DMS 273 (cell line): ENCODE measurements around the gene ZDHHC4.
A peak's percentile ranks its signal among the peaks of the same experiment; 100 is the strongest.

Source experiments
- DNase-seq: peaks from one replicate; lab custom pipeline; 2025; ENCODE audit not compliant: unreplicated experiment; lab: John Stamatoyannopoulos, UW

The ZDHHC4 gene

DNA sequence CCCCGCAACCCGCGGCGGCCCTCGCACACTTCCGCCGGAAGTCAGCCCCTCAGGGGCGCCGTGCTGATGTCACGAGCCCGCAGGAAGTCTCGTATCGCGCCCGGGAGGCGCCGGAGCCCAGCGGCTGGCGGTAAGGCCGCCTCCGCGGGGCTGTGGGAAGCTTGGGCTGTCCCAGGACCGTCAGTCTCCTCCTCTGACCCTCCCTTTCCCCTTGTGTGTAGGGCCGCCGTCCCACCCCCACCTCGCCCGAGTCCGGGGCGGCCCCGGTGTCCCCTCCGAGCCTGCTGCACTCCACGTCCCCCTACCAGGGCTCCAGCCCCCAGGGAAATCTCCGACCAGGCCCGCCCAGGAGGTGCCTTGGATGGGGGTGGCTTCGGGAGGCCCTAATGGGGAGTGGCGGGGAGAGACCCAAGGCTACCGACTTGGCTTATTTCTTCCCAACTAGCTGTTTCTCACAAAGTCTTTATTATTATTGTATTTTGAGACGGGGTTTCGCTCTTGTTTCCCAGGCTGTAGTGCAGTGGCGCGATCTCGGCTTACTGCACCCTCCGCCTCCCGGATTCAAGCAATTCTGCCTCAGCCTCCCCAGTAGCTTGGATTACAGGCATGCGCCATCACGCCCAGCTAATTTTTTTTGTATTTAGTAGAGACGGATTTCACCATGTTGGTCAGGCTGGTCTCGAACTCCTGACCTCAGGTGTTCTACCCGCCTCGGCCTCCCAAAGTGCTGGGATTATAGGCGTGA is at the start of gene ZDHHC4:
Gene ZDHHC4, plus strand, starts transcription at position 86 of the 745 bp plus-strand sequence. CDS start 3,108 bp downstream, outside the sequence.
- DNase-seq = peak; percentile 98

DNA sequence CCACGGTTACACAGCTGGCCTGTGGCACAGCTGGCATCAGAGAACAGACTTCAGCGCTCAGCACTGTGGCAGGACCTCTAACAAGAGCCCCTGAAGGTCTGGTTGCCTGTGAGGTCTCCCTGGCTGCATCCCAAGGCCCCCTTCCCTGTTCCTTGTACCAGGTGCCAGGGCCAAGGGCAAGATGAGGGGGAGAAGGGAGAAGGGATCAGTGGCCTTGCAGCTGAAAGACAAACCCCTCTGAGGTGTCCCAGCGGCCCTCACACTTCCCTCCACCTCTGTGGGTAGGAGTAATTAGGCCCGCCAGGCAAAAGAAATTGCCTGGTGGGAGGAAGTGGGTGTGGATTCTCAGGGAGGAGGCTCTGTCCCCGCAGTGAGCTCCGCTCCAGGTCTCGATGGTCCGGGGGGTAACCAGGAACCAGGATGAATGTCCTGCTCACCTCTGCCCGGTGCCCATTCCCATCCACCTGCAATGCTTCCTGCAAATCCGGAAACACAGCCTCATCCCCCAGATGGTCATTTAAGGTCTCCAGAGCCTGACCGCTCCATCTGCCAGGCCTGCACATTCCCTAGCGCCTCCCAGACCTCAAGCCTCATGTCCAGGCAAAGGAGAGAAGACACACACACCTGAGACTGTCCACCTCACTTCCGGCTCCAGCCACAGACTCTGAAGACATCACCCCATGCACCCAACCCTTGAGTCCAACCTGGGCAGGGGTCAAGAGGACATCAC is 48.7 kb upstream of the ZDHHC4 start:
- DNase-seq = no peak

DNA sequence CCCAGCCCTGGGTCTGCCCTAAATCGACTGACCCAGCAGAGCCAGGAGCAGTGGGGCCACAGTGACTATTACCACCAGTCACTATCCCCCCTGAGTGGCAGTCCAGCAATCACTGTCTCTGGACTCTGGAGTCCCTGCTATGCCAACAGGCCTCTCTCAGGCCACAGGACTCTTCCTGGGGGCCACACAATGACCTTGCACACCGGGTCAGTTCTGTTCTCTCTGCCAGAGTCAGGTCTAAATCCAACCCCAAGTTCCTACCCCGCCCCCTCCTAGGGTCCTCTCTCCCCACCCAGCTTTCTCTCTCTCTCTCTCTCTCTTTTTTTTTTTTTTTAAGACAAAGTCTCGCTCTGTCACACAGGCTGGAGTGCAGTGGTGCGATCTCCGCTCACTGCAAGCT is 47.6 kb upstream of the ZDHHC4 start:
- no peak for DNase-seq

DNA sequence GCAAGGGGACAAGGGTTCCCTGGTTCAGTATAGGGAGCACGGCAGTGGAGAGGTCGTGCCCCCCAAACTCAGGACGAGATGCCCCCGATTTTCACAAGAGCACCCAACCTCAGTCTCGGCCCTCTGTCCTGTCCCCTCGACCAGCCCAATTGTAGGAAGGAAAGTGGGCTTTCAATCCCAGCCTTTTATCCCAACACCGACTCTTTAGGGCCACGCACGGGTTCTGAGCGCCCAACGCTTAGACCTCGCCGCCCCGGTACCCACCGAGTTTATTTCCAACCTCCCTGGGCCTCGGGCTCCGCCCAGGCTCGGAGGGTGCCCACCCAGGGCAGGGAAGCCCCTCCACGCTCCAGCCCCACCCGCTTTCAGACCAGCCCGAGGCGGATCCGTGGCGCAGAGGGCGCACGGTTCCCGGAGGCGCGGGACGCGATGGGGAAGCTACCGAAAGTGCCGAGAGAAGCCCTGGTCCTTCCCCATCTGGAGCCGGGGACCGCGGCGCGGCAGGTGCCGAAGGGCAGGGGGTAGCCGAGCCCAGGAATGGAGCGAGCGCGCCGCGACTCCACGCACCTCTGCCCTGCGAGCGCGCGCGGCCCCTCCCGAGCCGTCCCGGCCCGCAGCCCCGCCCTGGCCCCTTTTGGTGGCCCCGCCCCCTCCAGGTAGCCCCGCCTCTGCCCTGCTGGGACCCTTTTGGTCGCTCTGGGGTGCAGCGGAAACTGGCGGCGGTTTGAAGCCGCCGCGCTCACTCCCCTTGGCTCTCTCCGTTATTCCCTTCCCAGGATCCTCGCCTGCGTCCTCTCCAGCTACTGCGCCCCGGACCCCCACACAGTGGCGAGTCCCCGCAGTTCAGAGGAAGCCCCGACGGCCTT is 46.4 kb upstream of the ZDHHC4 start:
- peak; percentile 58 for DNase-seq

DNA sequence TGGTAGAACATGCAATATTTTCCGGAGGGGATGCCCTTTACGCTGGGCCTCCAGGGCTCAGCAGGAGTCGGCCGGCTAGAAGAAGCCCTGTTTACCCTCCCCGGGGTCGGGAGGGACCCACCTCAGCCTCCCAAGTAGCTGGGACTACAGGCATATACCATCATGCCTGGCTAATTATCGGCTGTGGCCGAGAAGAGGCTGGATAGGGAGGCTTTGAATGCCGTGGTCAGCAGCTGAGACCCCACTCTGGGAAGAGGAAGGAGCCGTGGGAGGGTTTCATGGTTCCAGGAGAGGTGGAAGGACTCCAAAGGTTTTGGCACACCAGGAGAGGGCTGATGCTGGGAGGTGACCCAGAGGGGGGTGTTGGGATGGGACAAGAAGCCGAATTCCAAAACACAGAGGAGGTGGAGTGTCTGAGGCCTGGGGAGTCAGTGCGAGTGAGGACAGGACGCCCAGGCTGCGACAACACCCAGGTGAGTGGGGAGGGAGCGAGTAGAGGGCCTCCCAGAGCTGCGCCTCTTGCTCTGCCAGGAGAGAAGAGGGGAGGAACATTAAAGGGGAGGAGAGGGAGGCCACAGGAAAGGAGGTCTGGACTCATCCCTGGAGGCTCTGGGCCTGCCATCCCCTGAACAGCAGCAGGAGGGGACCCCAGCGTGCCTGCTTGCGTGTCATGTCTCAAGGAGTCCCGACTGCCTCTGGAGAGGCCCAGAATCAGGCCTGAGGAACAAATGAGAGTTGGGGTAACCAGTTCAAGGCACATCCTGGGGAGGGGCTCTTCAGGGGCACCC is 45.6 kb upstream of the ZDHHC4 start:
- DNase-seq = no peak

DNA sequence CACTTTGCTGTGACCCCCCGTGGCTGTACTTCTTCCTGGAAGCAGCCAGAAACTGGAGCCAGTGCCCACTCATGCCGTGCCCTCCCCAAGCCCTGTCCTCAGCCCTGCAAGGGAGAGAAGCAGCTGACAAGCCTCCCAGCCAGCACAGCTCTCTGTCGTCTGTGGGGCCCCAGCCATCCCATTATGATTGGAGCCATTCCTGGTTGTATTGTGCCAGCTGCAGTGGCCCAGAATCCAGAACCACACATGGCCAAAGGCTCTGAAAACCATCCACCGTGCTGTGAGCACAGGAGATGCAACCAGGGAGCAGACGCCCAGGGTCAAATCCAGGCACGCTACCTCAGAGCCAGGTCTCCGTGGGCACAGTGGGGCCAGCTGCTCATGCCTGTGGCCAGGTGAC is 44.7 kb upstream of the ZDHHC4 start:
- DNase-seq = peak; percentile 27

DNA sequence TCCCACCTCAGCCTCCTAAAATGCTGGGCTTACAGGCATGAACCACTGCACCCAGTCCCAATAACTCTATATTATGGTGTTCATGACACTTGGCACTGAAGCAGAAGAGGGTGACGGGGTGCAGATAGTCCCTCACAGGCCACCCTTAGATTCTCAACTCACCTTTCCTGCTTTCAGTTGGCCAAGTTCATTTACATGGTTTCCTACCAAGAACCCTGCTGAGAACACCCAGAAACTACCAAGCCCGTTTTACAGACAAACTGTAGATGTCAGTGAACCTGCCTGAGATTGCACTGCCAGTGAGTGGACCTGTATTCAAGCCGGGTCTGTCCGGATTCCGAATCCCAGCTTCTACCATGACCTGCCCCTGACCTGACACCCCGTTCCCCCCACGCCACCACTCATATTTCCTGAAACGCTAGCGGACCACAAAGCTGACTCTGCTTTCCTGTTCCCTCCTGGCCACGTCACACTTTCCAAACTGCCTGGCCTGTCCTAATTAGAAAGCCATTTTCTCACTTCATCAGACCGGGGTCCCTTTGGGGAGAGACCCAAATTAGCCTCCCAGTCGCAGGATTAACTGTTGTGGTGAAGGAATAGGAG is 43.3 kb upstream of the ZDHHC4 start:
- DNase-seq = peak; percentile 25

DNA sequence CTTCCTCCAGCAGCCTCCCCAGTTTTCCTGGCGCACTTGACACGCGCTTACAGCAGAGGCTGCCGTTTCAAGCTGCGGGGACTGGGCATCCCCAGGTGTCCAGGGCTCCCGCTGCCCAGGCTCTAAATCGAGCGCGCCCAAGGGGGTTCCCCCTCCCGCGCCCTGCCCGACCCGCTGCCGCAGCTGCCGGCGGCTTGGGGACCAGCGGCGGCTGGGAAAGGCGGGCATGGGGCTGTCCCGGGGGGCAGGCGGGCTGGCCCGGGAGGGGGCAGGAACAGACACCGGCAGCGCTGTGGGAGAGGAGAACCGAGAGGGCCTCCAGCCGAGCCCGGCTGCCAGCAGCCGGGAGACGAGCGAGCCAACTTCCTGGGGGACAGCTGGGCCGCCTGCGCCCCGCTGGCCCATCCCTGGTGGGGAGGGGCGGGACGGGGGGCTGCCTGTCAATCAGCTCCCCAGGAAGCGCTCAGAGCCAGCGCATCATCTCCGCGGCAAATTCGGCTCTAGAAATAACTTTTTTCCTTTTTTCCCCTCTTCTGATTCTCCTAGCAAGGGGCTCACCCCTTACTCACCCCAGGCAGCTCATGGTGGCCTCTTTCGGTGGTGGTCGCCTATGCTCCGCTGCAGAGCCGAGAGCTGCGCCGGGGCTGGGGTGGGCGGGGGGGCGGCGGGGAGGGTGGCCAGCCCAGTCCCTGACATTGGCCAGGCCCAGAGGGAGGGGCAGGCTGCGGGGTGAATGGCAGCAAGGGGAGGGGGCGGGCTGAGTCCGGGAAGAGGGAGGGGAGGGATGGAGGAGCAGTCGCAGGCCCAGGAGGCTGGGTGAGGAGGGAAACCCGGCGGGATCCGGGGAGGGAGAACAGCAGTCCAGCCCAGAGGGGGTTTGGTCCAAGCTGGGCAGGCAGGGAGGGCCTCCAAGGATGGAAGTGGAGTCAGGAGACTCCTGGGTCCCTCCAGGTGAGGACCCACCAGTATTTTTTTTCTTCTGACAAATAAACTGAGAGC is 40.7 kb upstream of the ZDHHC4 start:
- DNase-seq = peak; percentile 84

DNA sequence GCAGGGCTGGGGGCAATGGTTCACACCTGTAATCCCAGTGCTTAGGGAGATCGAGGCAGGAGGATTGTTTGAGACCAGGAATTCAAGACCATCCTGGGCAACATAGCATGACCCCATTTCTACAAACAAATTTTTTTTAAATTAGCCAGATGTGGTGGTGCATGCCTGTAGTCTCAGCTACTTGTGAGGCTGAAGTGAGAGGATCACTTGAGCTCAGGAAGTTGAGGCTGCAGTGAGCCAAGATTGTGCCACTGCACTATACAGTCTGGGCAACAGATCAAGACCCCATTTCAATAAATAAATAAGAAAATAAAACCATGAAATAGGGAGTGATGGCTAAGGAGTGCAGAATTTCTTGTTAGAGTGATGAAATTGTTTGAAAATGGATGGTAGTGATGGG is 34.9 kb upstream of the ZDHHC4 start:
- no peak for DNase-seq

DNA sequence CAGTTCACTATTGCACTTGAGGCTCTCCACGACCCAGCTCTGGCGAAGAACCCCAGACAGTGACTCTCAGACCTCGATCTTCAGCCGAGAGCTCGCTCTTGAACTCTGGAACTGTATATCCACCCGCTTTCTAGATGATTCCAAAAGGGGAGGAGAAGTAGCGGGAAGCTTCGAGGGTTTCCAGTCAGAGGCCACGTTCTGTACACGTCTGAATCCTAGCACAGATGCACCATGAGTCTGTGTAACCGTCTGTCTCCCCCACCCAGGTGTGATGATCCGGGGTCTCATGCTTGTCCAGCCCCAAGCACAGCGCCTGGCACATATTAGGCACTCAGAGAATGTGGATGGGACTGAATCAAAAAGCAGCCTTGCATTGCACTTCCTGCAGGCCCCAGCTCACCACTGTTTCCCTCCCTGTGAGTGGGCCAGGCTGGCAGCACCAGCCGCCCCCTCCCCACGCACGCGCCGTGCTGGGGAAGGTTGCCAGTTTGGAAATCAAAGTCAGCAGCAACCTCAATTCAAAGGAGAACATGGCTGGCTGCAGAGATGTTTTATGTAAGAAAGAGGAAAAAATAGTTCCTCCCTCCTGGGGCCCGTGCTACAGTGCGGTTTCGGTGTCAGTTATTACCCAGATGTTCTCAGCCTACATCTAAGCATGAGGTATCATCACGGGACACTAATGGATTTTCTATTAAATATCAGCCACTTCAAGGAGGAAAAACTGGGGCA is 31.7 kb upstream of the ZDHHC4 start:
- DNase-seq = no peak

DNA sequence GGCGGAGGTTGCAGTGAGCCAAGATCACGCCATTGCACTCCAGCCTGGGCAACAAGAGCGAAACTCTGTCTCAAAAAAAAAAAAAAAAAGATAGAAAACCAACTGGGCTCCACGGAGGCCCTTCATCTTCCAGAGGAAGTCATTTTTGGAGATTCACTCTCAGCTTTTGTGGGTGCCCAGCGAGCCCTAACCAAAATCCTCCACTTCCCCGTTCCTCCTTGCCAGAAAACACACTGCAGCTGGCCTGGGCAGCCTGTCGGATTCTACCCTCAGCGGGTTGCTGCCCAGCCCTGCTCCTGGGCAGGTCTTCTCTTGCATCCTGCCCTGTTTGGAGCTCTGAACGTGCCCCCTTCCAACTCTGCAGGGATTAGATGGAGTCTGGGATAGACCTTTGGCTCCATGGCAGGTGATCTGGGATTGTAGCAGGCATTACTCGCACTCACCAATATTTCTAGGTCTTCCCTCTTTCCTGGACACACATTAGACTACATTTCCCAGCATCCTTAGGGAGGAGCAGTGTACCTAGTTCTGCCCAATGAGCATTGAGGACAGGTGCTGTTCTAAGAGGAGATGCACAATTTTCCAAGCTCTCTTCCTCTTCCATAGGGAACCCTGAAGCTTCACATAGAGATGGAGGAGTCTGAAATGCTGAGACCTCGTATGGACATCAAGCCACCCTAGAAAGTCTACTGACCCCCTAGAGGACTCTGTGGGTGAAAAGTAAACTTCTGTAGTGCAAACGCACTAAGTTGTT is 30.6 kb upstream of the ZDHHC4 start:
- DNase-seq = peak; percentile 31

DNA sequence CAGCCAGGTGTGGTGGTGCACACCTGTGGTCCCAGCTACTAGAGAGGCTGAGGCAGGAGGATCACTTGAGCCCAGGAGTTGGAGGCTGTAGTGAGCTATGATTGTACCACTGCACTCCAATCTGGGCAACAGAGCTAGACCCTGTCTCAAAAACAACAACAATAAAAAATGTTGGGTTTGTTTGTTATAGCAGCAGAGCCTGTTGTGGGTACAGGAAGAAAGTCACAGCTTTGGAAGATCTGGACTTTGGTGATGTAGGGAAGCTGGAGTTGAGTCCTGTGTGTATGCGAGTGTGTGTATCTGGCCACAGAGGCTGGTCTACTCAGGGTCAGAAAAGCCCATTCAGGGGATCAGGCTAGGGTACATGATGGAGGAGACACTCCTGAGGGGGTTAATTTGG is 29.9 kb upstream of the ZDHHC4 start:
- no peak for DNase-seq

DNA sequence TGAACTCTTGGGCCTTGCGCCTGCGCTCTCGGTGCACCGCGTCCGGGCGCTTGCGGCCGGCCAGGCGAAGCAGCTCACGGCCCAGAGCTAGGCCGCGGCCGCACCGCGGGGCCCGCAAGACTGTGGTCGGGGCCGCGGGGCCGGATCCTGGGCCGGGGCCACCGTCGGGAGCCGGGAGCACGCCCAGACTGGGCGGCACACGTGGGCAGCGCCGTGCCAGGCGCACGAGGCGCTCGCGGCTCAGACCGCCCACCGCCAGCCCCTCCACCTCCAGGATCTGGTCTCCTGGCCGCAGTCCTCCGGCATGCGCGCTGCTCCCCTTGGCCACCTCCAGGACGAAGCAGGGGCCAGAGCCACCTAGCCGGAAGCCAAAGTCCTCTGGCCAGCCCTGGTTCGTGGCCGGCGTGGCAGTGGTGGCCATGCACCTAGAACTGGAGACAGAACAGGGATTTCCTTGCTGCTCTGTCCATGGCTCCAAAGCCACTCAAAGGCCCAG is 26.2 kb upstream of the ZDHHC4 start, which contains the start of gene GRID2IP:
Gene GRID2IP, minus strand, starts transcription at position 446 of the 496 bp plus-strand sequence. Its CDS starts 25 bp downstream, at position 421.
- no peak for DNase-seq

DNA sequence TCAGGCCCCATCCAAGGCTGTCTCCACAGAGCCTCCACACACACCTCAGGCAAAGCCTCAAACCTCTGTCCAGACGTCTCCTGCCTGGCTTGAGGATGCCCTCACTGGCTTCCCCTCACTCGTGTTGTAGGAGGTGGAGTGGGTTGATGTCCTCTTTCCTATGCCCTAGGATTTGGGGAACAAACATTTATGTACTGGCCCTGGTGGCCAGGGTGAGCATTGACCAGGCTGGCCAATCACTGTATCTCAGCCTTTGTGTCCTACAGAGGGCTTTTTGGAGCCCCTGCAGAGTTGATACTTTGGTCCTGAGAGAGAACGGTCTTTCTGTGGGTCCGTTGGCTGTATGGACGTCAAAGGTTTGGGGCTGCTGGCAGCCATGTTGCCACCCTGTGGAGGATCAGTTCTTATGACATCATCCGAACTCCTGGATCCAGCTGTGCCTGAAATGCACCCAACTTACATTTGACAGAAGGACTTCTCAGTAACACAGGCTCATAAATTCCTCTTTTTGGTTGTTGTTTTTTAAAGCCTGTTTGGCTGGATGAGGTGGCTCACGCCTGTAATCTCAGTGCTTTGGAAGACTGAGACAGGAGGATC is 23.7 kb upstream of the ZDHHC4 start:
- DNase-seq = no peak

DNA sequence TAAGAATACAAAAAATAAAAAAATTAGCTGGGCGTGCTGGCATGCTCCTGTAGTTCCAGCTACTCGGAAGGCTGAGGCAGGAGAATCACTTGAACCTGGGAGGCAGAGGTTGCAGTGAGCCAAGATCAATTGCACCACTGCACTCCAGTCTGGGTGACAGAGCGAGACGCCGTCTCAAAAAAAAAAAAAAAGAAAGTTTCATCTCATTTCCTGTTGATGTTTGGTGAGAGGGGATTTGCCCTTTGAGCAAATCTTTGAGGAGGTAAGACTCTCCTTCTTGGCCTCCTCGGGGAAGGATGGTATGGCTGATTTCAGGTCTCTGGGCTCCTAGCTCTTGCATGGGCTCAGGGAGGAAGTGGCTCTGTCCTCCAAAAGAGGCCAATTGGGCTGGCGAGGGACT is 22.4 kb upstream of the ZDHHC4 start:
- no peak for DNase-seq

DNA sequence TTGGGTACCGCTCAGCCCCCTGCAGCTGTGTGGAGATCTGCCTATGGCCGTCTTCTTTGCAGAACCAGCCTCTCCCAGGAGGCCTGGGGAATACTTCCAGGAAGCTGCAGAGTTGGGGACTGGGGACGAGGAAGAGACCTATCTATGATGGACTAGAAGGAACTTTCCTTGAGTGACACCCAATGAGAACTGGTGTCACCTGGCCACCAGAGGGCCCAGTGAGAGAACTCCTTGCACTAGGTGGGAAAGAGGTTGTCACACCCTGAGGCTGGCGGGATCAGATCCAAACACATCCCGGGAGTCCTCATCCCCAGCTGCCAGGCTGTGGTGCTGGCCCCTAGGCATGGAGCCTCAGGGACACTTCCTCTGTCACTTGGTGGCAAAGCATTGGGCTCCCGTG is 21.1 kb upstream of the ZDHHC4 start:
- peak; percentile 32 for DNase-seq

DNA sequence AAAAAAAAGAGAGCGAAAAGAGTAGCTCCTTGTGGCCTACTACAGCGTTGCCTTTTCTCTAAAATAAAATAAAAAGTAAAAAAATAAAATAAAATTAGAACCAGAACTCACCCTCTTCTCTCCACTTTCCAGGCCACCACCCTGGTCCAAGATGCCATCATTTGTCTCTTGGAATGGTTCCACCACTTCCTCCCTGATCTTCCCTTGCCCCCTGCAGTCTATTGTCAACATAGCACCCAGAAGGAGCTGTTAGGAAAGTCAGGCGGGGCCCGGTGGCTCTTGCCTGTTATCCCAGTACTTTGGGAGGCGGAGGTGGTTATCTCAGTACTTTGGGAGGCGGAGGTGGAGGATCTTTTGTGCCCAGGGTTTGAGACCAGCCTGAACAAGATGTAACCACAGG is 18.4 kb upstream of the ZDHHC4 start:
- peak; percentile 95 for DNase-seq
